Thyroid gland (tissue), 4 donors: ENCODE data around the gene C10orf67. TPM values are rescaled to one million over a fixed set of nuclear protein-coding genes. Genes with fewer than 3 reads are reported as not detected.

Experiments used
- DNase-seq, 2 donors: peaks; one replicate each; pipeline ENCODE4 v3.0.0-alpha.2; 2019
- H3K27ac ChIP-seq, 3 donors: fragments of 200-600 bp; sonication (generic); 1 replicate in 2 of 3; 2 replicates in 1 of 3; pipeline ENCODE4 v1.5.1; 2016 to 2019; ENCODE audit warnings: mild to moderate bottlenecking in 1 of 3, moderate library complexity in 1 of 3
- H3K27me3 ChIP-seq: fragments of 200-600 bp; sonication (generic); one replicate; pipeline ENCODE4 v1.5.1; 2019
- H3K36me3 ChIP-seq, 2 donors: fragments of 200-600 bp; sonication (generic); one replicate each; pipeline ENCODE4 v1.5.1; 2016 to 2019
- H3K4me1 ChIP-seq, 2 donors: fragments of 200-600 bp; sonication (generic); one replicate each; pipeline ENCODE4 v1.5.1; 2017 to 2019
- H3K4me3 ChIP-seq, 3 donors: fragments of 200-600 bp; sonication (generic); replicated peaks in 1 of 3; 1 replicate in 2 of 3; 2 replicates in 1 of 3; pipeline ENCODE4 v1.5.1; 2016; ENCODE audit warnings: mild to moderate bottlenecking in 1 of 3
- H3K9me3 ChIP-seq: fragments of 200-600 bp; sonication (generic); one replicate; pipeline ENCODE4 v1.5.1; 2017
- POLR2A ChIP-seq, 2 donors: fragments of 450-650 bp; IDR thresholded peaks; one replicate each; pipeline ENCODE4 v1.6.1; 2017; ENCODE audit warnings: antibody characterized with exemption in 2 of 2, mild to moderate bottlenecking in 2 of 2, moderate library complexity in 1 of 2
- WGBS, 2 donors: methylation state at CpG; one replicate each; pipeline ENCODE4 v1.1.5; 2017; 5-methylcytosine and 5-hydroxymethylcytosine counted together
- intact Hi-C: fragments of 100-400 bp; cut with DNase I; formaldehyde crosslinking; loops from one replicate; pipeline ENCODE4 v1.15.1; 2023
- total RNA-seq, 4 donors: library from RNA; depleted of rRNA; stranded (reverse); fragments of >200 nt; gene quantifications; one replicate each; pipeline ENCODE4 v1.2.3, GENCODE V29; 2016
- TF ChIP-seq, protein P1 (sequence below), 6 experiments: fragments of 200-600 bp in 3 of 6; fragments of 450-650 bp in 3 of 6; sonication (generic) in 3 of 6; IDR thresholded peaks; one replicate each; pipeline ENCODE4 v1.5.1; 2016 to 2019; ENCODE audit warnings: antibody characterized with exemption in 6 of 6, mild to moderate bottlenecking in 2 of 6, inconsistent platforms in 1 of 6, moderate library complexity in 1 of 6

Gene C10orf67
- total RNA-seq, 4 donors from 2014 or later, result 0.13 to 0.98 (median 0.54) TPM; not detected in 1

DNA sequence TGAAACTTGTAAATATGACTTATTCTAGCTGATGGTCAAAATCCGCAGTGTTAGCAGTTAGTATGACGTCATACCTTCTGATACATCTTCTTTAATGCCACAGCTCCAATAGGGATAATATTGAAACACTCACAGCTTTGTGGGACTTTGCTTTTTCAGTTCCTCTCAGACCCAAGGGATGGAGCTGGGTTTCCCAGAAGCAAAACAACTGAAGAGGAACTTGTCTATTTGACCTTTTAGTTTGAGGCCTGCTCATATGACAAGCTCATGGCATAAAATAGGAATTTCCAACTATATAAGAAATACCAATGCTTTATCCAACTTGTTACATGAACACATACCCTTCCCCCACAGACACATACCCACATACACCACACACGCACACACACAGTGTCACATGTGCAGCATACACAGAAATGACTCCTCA is 31.6 kb upstream of the C10orf67 start:
- Histone ChIP-seq H3K4me1 (no peaks in the 10 kb centered on the region), H3K9me3 (no peaks in the 10 kb centered on the region), H3K36me3 (no peaks in the 10 kb centered on the region), H3K27me3 (no peaks in the 10 kb centered on the region), H3K27ac (no peak overlapping the region), H3K4me3 (no peak overlapping the region)
- 81 to 88% methylated on average over 3 of the region's 3 CpGs for WGBS, 2 donors
- no peak for TF ChIP-seq POLR2A (IDR thresholded peaks at IDR 0.05)
- TF ChIP-seq, protein P1, sequence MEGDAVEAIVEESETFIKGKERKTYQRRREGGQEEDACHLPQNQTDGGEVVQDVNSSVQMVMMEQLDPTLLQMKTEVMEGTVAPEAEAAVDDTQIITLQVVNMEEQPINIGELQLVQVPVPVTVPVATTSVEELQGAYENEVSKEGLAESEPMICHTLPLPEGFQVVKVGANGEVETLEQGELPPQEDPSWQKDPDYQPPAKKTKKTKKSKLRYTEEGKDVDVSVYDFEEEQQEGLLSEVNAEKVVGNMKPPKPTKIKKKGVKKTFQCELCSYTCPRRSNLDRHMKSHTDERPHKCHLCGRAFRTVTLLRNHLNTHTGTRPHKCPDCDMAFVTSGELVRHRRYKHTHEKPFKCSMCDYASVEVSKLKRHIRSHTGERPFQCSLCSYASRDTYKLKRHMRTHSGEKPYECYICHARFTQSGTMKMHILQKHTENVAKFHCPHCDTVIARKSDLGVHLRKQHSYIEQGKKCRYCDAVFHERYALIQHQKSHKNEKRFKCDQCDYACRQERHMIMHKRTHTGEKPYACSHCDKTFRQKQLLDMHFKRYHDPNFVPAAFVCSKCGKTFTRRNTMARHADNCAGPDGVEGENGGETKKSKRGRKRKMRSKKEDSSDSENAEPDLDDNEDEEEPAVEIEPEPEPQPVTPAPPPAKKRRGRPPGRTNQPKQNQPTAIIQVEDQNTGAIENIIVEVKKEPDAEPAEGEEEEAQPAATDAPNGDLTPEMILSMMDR (IDR thresholded peaks at IDR 0.05), result no peak
- intact Hi-C loops, result no loop called here
- DNase-seq, result no peak

DNA sequence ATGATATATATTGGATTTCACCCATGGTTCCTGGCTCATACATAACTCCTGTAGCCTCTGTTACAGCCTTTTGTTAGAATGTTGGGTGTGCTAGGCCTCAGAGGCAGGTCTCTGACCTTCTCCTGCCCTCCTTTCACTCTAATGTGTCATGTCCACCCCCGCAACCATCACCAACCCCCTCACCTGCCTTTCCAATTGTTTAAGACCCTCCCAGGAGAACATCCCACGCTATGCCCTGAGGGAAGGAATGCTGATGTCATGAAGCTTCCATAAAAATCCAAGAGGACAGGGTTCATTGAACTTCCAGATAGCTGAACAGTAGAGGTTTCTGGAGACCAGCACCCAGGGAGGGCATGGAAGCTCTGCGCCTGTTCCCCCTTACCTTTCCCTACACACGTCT is 30.8 kb upstream of the C10orf67 start:
- intact Hi-C loops, result no loop called here
- Histone ChIP-seq H3K4me1 (no peaks in the 10 kb centered on the region), H3K4me3 (no peak overlapping the region), H3K36me3 (no peaks in the 10 kb centered on the region), H3K9me3 (no peaks in the 10 kb centered on the region), H3K27ac (no peak overlapping the region), H3K27me3 (no peaks in the 10 kb centered on the region)
- 95 to 97% methylated on average over 4 of the region's 4 CpGs for WGBS, 2 donors
- TF ChIP-seq, protein P1 (IDR thresholded peaks at IDR 0.05), result no peak
- TF ChIP-seq POLR2A (IDR thresholded peaks at IDR 0.05), result no peak
- DNase-seq, result no peak

DNA sequence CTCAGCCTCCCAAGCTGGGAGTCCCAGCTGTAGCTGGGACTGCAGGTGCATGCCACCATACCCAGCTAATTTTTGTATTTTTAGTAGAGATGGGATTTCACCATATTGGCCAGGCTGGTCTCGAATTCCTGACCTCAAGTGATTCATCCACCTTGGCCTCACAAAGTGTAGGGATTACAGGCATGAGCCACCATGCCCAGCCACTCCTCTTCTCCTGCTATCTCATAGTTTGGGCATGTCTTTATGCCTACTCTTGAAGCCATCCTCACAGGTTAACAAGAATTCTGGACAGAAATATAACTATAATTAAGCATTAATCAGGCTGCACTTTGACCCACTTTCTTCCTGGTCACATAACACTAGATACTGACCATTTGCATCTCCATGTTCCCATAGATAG is 28.6 kb upstream of the C10orf67 start:
- no peak for TF ChIP-seq POLR2A (IDR thresholded peaks at IDR 0.05)
- TF ChIP-seq, protein P1 (IDR thresholded peaks at IDR 0.05), result no peak
- intact Hi-C loops, result no loop called here
- Histone ChIP-seq H3K9me3 (no peaks in the 10 kb centered on the region), H3K27ac (no peak overlapping the region), H3K4me3 (no peak overlapping the region), H3K27me3 (no peaks in the 10 kb centered on the region), H3K4me1 (peaks cover 1 to 14% of the 10 kb centered on the region in 2 donors), H3K36me3 (no peaks in the 10 kb centered on the region)
- WGBS, 2 donors, result 73 to 87% methylated on average over 1 of the region's 1 CpG
- DNase-seq, result no peak

DNA sequence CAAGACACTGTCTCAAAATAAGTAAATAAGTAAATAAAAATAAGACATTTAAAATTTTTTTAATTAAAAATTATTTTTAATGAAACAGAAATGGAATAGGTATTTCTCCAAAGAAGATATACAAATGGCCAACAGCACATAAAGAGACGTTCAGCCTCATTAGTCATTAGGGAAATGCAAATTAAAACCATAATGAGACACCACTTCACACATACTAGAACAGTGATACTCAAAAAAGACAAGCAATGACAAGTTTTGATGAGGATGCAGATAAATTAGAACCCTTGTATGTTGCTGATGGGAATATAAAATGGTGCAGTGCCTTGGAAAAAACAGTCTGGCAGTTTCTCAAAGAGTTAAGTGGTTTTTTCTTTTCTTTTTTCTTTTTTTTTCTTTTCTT is 26.5 kb upstream of the C10orf67 start:
- 78 to 85% methylated on average over 1 of the region's 1 CpG for WGBS, 2 donors
- no peak overlapping the region for H3K4me3 ChIP-seq
- no peaks in the 10 kb centered on the region for H3K27me3 ChIP-seq
- intact Hi-C loops, result no loop called here
- TF ChIP-seq POLR2A (IDR thresholded peaks at IDR 0.05), result no peak
- TF ChIP-seq, protein P1 (IDR thresholded peaks at IDR 0.05), result no peak
- H3K4me1 ChIP-seq, result peaks cover 5 to 19% of the 10 kb centered on the region in 2 donors
- no peaks in the 10 kb centered on the region for H3K36me3 ChIP-seq
- no peak overlapping the region for H3K27ac ChIP-seq
- DNase-seq, result no peak
- H3K9me3 ChIP-seq, result no peaks in the 10 kb centered on the region

DNA sequence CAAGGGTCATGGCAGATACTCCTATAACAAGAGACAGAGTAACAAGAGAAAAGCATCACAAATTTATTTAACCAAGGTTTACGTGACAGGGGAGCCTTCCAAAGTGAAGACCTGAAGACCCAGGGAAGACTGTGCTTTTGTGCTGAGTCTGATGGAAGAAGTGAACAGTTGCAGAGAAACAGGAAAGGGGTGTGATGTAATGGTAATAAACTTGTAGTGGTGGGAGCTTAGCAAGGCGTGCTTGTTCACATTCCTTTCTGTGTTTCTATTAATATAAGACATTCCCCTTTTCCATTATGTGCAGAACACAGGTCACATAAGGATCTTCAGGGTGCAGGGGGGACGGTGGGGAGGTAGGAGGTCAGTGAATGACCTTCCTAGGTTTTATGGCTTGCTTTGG is 25.5 kb upstream of the C10orf67 start:
- H3K27ac ChIP-seq, result no peak overlapping the region
- no peaks in the 10 kb centered on the region for H3K27me3 ChIP-seq
- peaks cover 5 to 19% of the 10 kb centered on the region in 2 donors for H3K4me1 ChIP-seq
- 71 to 75% methylated on average over 3 of the region's 3 CpGs for WGBS, 2 donors
- TF ChIP-seq, protein P1 (IDR thresholded peaks at IDR 0.05), result no peak
- TF ChIP-seq POLR2A (IDR thresholded peaks at IDR 0.05), result no peak
- no peak for DNase-seq
- no peaks in the 10 kb centered on the region for H3K9me3 ChIP-seq
- H3K36me3 ChIP-seq, result no peaks in the 10 kb centered on the region
- H3K4me3 ChIP-seq, result no peak overlapping the region
- intact Hi-C loops, result no loop called here
